ENCODE measurements around the gene HSF4. TPM values are rescaled to one million over a fixed set of nuclear protein-coding genes. Genes with fewer than 3 reads are reported as not detected.

Gene HSF4
- total and polyA plus RNA-seq, 2 experiments from 2014 or later, result 5.5 to 15.7 TPM

- Histone ChIP-seq H3K9me2 (replicated peaks; ENCODE audit: insufficient read depth) (no peaks in the 10 kb centered on the region), H3K36me3 (replicated peaks; ENCODE audit: insufficient read depth, low read depth) (no peaks in the 10 kb centered on the region), H3K4me3 (no peak overlapping the region), H3K27me3 (no peaks in the 10 kb centered on the region), H3K79me2 (no peaks in the 10 kb centered on the region), H3K4me2 (no peak overlapping the region), H3K9me3 (ENCODE audit: low read depth) (no peaks in the 10 kb centered on the region), H4K20me1 (ENCODE audit: insufficient read depth, poor library complexity, severe bottlenecking) (no peaks in the 10 kb centered on the region), H3K27ac (no peak overlapping the region), H3K4me1 (ENCODE audit: insufficient read depth) (no peaks in the 10 kb centered on the region), H2AFZ (no peak overlapping the region)
- WGBS (ENCODE audit: low lambda C conversion rate, missing lambda C conversion rate), result 73% methylated on average over 3 of the region's 3 CpGs
- DNase-seq (ENCODE audit: low spot score), result no peak
- TF ChIP-seq CTCF (IDR thresholded peaks at IDR 0.05; ENCODE audit: poor library complexity) (no peak), EZH2 (IDR thresholded peaks at IDR 0.05; ENCODE audit: borderline replicate concordance) (no peak), EZH2phosphoT487 (IDR thresholded peaks at IDR 0.05; ENCODE audit: low read depth, severe bottlenecking, unreplicated experiment) (no peak)
Measured at GRCh38 chr16:67206838-67207248, 42.3 kb downstream of the HSF4 start.

- 75% methylated on average over 21 of the region's 21 CpGs for WGBS (ENCODE audit: low lambda C conversion rate, missing lambda C conversion rate)
- Histone ChIP-seq H4K20me1 (ENCODE audit: insufficient read depth, poor library complexity, severe bottlenecking) (no peaks in the 10 kb centered on the region), H3K79me2 (no peaks in the 10 kb centered on the region), H3K9me2 (replicated peaks; ENCODE audit: insufficient read depth) (no peaks in the 10 kb centered on the region), H3K9me3 (ENCODE audit: low read depth) (no peaks in the 10 kb centered on the region), H3K4me3 (no peak overlapping the region), H3K4me1 (ENCODE audit: insufficient read depth) (no peaks in the 10 kb centered on the region), H2AFZ (no peak overlapping the region), H3K36me3 (replicated peaks; ENCODE audit: insufficient read depth, low read depth) (no peaks in the 10 kb centered on the region), H3K27ac (no peak overlapping the region), H3K4me2 (no peak overlapping the region), H3K27me3 (no peaks in the 10 kb centered on the region)
- no peak for DNase-seq (ENCODE audit: low spot score)
- TF ChIP-seq EZH2phosphoT487 (IDR thresholded peaks at IDR 0.05; ENCODE audit: low read depth, severe bottlenecking, unreplicated experiment) (no peak), EZH2 (IDR thresholded peaks at IDR 0.05; ENCODE audit: borderline replicate concordance) (no peak), CTCF (IDR thresholded peaks at IDR 0.05; ENCODE audit: poor library complexity) (no peak)
Measured at GRCh38 chr16:67207249-67208091, 42.9 kb downstream of the HSF4 start.

GRCh38 chr16:67208154-67208896 lies 43.8 kb downstream of the HSF4 start:
- TF ChIP-seq EZH2phosphoT487 (IDR thresholded peaks at IDR 0.05; ENCODE audit: low read depth, severe bottlenecking, unreplicated experiment) (no peak), EZH2 (IDR thresholded peaks at IDR 0.05; ENCODE audit: borderline replicate concordance) (no peak), CTCF (IDR thresholded peaks at IDR 0.05; ENCODE audit: poor library complexity) (no peak)
- Histone ChIP-seq H3K4me2 (no peak overlapping the region), H3K9me3 (ENCODE audit: low read depth) (no peaks in the 10 kb centered on the region), H2AFZ (no peak overlapping the region), H3K79me2 (no peaks in the 10 kb centered on the region), H3K4me3 (no peak overlapping the region), H4K20me1 (ENCODE audit: insufficient read depth, poor library complexity, severe bottlenecking) (no peaks in the 10 kb centered on the region), H3K4me1 (ENCODE audit: insufficient read depth) (no peaks in the 10 kb centered on the region), H3K27me3 (no peaks in the 10 kb centered on the region), H3K27ac (no peak overlapping the region), H3K9me2 (replicated peaks; ENCODE audit: insufficient read depth) (no peaks in the 10 kb centered on the region), H3K36me3 (replicated peaks; ENCODE audit: insufficient read depth, low read depth) (no peaks in the 10 kb centered on the region)
- 96% methylated on average over 8 of the region's 11 CpGs for WGBS (ENCODE audit: low lambda C conversion rate, missing lambda C conversion rate)
- no peak for DNase-seq (ENCODE audit: low spot score)

All from hepatocyte (in vitro differentiated cells).